ENCODE results near the gene NCAPD3.

Gene NCAPD3

GRCh38 chr11:134200688-134201087, 23.1 kb downstream of the NCAPD3 start:
- TF ChIP-seq YY1 (IDR thresholded peaks at IDR 0.05; ENCODE audit: low read depth) (no peak), REST (IDR thresholded peaks at IDR 0.05; ENCODE audit: low read depth) (no peak), RAD21 (IDR thresholded peaks at IDR 0.05; ENCODE audit: low read depth) (no peak), TEAD4 (IDR thresholded peaks at IDR 0.05) (no peak), TCF12 (IDR thresholded peaks at IDR 0.05; ENCODE audit: low read depth) (no peak), USF1 (IDR thresholded peaks at IDR 0.05) (no peak), ZBTB7A (IDR thresholded peaks at IDR 0.05; ENCODE audit: low read depth) (no peak)

DNA sequence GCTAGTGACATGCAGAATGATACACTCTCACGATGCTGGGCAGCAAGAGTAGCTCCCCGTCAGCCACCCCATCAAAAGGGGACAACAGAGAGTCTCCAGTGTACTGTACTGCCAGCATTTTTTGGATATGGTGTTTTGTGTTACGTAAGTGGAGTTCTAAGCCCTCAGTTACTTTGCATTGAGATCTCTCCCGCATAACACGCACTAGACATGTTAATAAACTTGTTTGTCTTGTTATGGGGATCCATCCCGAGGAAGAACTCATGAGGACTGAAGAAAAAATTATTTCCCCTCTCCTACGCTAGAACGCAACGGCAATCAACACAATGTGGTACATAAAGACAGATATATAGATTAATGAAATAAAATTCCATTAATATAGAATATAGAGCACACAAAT, 24.2 kb downstream of the NCAPD3 start:
- TF ChIP-seq CEBPB (IDR thresholded peaks at IDR 0.05) = no peak
- TF ChIP-seq RAD21 (IDR thresholded peaks at IDR 0.05; ENCODE audit: low read depth) = no peak
- TF ChIP-seq TCF12 (IDR thresholded peaks at IDR 0.05; ENCODE audit: low read depth) = no peak
- no peak for TF ChIP-seq YY1 (IDR thresholded peaks at IDR 0.05; ENCODE audit: low read depth)
- no peak for TF ChIP-seq EP300 (IDR thresholded peaks at IDR 0.05; ENCODE audit: borderline replicate concordance)
- TF ChIP-seq REST (IDR thresholded peaks at IDR 0.05; ENCODE audit: low read depth) = no peak
- no peak for TF ChIP-seq ZBTB7A (IDR thresholded peaks at IDR 0.05; ENCODE audit: low read depth)
- TF ChIP-seq MAX (IDR thresholded peaks at IDR 0.05) = no peak
- TF ChIP-seq TAF1 (IDR thresholded peaks at IDR 0.05; ENCODE audit: low read depth) = no peak
- TF ChIP-seq TEAD4 (IDR thresholded peaks at IDR 0.05) = no peak
- TF ChIP-seq NFIC (IDR thresholded peaks at IDR 0.05) = no peak
- no peak for TF ChIP-seq CREB1 (IDR thresholded peaks at IDR 0.05; ENCODE audit: low read depth)
- no peak for TF ChIP-seq FOXM1 (IDR thresholded peaks at IDR 0.05; ENCODE audit: borderline replicate concordance, low read depth)
- TF ChIP-seq EGR1 (IDR thresholded peaks at IDR 0.05) = no peak

GRCh38 chr11:134196756-134197155, 27.0 kb downstream of the NCAPD3 start:
- TF ChIP-seq YY1 (IDR thresholded peaks at IDR 0.05; ENCODE audit: low read depth) (no peak), REST (IDR thresholded peaks at IDR 0.05; ENCODE audit: low read depth) (no peak), EP300 (IDR thresholded peaks at IDR 0.05; ENCODE audit: borderline replicate concordance) (no peak), TAF1 (IDR thresholded peaks at IDR 0.05; ENCODE audit: low read depth) (no peak), ZBTB7A (IDR thresholded peaks at IDR 0.05; ENCODE audit: low read depth) (no peak), CEBPB (IDR thresholded peaks at IDR 0.05) (no peak)

DNA sequence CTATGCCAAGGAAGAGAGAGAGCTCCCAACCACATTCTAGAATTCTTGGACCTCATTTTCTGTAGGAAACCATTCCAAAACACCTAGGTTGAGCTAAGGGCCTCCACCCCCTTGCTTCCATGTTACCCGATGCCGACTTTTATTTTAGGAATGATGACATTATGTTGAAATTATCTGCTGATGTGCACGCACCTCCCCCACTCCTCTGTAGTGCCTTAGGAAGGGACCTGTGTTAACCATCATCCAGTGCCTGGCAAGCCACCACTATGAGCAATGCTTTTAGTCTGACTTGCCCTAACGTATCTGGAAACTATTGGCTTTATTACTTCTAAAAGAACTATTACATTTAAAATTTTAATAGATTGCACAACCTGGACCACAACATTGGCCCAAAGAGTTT, 42.1 kb downstream of the NCAPD3 start:
- TF ChIP-seq NFIC (IDR thresholded peaks at IDR 0.05) = no peak
- TF ChIP-seq CREB1 (IDR thresholded peaks at IDR 0.05; ENCODE audit: low read depth) = no peak
- TF ChIP-seq REST (IDR thresholded peaks at IDR 0.05; ENCODE audit: low read depth) = no peak
- no peak for TF ChIP-seq FOXM1 (IDR thresholded peaks at IDR 0.05; ENCODE audit: borderline replicate concordance, low read depth)
- no peak for TF ChIP-seq ZBTB7A (IDR thresholded peaks at IDR 0.05; ENCODE audit: low read depth)
- TF ChIP-seq EP300 (IDR thresholded peaks at IDR 0.05; ENCODE audit: borderline replicate concordance) = no peak
- TF ChIP-seq MAX (IDR thresholded peaks at IDR 0.05) = no peak
- no peak for TF ChIP-seq TCF12 (IDR thresholded peaks at IDR 0.05; ENCODE audit: low read depth)
- no peak for TF ChIP-seq YY1 (IDR thresholded peaks at IDR 0.05; ENCODE audit: low read depth)
- no peak for TF ChIP-seq TAF1 (IDR thresholded peaks at IDR 0.05; ENCODE audit: low read depth)
- TF ChIP-seq CEBPB (IDR thresholded peaks at IDR 0.05) = no peak
- TF ChIP-seq RAD21 (IDR thresholded peaks at IDR 0.05; ENCODE audit: low read depth) = no peak
- TF ChIP-seq USF1 (IDR thresholded peaks at IDR 0.05) = no peak
- TF ChIP-seq TEAD4 (IDR thresholded peaks at IDR 0.05) = no peak
- no peak for TF ChIP-seq EGR1 (IDR thresholded peaks at IDR 0.05)

All from Ishikawa (cell line).